Activated CD4-positive, CD25-positive, alpha-beta regulatory T cell treated with anti-CD3 and anti-CD28 coated beads, Interleukin-2, amount 50 U/mL, for 16 hours (primary cell): Measurements from ENCODE around the gene NTRK1.

Source experiments
- DNase-seq: peaks from one replicate; pipeline ENCODE4 v3.0.0-alpha.2; 2020; ENCODE audit warnings: low read depth, low spot score

Gene NTRK1

DNA sequence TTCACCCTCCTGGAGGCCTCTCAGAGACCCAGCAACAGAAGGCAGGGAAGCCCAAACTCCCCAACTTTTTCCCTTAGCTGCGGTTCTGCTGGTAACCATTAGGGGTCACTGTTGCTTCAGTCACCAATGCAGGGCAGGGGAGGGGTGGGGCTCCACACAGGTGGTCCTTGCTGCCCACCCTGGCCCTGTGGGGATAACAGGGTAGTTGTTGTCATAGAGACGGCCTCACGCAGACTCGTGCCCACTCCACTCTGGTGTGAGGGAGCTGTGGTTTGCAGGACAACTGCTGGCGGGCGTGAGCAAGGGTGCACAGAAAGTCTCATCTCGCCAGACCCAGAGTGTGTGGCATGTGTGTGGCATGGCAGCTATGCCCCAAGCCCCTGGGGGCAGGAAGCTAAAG lies 21.7 kb upstream of the NTRK1 start:
- DNase-seq = peak; percentile 38

- no peak for DNase-seq
Measured at GRCh38 chr1:156839426-156840109, 21.1 kb upstream of the NTRK1 start.

GRCh38 chr1:156840186-156840897 lies 20.3 kb upstream of the NTRK1 start:
- DNase-seq = no peak

DNA sequence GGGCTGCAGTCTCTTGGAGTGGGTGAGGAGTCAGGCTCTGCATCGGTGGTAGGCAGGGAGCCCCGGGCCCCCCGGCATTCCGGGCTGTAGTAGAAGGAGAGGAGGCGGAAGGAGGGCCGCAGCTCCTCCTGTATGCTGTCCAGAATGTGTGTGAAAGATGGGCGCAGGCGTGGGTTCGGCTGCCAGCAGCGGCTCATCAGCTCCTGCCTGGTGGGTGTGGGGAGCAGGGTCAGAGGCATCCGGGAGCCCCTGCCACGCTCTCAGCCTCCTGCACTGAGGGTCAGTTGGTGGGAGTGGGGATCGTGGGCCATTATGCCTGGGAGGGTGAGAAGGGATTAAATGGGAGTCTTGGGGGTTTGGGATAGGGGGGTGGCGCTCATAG lies 19.8 kb upstream of the NTRK1 start:
- no peak for DNase-seq

DNA sequence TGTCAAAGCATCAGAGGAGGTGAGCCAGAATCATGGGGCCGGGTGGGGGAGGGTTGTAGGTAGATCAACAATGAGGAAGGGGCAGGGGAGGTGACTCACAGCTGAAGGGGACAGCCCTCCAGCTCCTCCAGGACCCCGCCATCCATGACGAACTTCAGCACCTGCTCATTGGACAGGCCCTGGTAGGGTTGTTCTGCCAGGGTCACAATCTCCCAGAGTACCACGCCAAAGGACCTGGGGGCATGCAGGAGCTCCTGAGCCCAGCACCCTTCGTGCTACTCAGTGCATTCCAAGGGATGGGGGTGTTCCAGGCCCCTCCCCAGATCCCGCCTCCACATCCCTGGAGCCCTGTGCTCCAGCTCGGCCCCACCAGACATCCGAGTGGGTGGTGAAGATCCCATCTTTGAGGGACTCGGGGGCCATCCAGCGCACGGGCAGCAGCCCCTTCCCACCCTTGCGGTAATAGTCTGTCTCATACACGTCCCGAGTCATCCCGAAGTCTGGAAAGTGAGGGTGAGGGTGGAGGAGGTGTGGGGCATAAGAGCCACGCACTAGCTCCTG lies 19.3 kb upstream of the NTRK1 start:
- no peak for DNase-seq

GRCh38 chr1:156842618-156843300 lies 17.9 kb upstream of the NTRK1 start:
- no peak for DNase-seq

GRCh38 chr1:156844102-156844501 lies 16.6 kb upstream of the NTRK1 start:
- DNase-seq = no peak

- DNase-seq = no peak
Measured at GRCh38 chr1:156844638-156845037, 16.0 kb upstream of the NTRK1 start.

DNA sequence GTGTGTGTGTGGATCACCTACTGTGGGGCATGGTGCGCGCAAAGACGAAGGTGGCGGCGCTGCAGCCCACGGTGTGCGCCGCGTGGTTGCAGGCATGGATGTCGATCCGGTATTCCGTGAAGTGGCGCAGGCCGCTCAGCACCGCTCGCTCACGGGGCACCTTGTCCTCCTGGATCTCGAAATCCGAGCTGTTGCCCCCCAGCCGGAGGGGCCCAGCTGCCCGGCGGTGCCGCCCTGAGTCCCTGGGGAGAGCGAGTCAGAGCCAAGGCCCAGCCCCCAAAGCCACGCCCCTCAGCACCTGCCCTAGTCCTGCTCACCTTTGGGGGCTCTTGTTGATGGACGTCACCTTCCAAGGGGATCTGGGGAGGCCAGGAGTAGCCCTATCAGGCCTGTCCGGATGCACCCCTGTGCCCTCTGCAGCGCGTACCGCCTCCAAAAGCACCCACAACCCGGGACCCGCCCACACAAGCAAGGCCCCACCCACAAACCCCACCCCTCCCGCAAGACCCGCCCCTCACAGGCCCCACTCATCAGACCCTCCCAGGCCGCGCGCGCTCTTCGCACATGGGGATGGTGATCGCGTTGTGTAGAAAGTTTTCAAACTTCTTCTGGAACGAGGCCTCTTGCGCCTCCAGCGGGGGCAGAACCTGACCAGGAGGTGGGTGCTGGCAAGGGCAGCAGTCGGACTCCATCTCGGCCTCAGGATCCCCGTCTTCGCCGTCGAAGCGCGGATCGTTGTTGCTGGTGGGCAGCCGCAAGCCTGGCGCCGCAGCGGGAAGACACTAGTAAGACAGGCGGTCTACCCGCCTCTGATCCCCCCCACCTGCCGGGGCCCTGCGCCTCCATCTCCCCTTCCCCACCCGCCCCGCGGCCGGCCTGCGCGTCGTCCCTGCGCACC lies 15.4 kb upstream of the NTRK1 start:
- no peak for DNase-seq

DNA sequence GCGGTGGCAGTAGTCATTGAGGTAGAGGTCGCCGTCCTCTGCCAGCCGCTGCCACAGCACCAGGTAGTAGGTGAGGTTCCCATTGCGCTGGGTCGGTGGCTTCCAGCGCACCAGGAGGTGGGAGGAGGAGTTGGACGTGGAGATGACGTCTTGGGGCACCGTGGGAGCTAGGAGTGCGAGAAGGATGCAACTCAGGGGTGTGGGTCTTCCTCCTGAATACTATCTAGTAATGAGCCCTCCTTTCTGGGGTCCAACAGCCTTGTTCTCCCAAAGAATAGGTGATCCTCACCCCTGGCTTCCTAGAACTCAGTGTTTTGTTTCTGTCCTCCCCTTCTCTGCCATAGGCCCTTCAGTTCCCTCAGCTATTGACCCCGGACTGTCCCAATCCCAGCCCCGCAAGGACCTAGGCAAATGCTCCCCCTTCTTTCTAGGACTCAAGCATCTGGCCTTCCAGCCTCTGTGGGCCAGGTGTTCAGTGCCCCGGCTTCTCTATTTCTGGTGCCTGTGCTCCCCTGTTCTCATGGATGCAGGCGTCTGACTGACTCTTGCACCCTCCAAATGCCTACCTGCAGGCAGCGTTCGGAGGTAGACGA lies 14.6 kb upstream of the NTRK1 start:
- no peak for DNase-seq

DNA sequence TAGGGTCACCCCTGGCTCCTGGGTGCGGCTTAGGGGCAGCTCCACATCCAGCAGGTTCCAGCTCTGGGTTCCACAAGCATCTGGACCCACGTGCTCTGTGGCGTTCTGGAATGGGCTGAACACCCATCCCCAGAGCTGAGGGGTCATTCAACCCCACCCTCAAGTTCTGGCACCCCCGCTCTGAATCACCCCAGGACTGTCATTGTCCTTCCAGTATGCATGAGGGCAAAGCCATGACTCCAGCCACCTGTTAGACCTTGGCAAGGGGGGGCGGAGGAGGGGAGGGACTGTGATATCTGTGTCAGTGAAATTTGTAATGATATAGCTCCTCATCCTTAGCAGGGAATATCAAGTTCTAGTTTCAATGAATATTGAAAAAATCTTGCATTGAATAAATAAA lies 14.0 kb upstream of the NTRK1 start:
- DNase-seq = no peak

- no peak for DNase-seq
Measured at GRCh38 chr1:156847591-156848460, 12.8 kb upstream of the NTRK1 start.

DNA sequence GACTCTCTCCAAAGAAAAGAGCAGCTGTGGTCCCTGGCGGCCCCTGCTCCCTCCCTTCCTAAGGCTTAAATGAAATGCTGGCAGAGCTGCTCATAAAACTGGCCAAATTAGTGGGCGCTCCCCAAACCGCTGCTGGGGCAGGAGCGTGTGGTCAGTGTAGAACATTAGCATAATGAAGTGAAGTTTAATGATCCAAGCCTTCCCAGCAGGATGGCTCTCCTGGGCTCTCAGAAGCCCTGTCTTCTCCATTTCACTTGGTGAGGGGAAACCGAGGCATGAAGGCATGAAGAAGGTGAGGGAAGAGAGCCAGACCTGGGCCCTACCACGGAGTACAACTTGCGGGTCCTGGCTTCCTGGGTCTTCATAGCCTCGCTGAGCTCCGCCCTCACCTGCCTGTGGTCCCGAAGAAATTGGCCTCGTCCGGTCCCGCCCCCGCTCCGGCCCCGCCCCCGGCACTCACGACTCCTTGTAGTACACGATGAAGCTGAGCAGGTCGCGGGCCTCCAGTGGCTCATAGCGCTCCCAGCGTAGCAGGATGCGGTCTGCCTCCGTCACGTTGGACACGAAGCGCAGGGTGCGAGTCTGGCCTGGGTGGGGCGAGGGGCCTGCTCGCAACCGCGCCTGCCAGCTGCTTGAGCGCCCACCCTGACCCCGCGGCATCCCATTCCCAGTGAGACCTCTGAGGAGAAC lies 12.1 kb upstream of the NTRK1 start:
- peak; percentile 34 for DNase-seq

- no peak for DNase-seq
Measured at GRCh38 chr1:156849151-156849496, 11.5 kb upstream of the NTRK1 start.

DNA sequence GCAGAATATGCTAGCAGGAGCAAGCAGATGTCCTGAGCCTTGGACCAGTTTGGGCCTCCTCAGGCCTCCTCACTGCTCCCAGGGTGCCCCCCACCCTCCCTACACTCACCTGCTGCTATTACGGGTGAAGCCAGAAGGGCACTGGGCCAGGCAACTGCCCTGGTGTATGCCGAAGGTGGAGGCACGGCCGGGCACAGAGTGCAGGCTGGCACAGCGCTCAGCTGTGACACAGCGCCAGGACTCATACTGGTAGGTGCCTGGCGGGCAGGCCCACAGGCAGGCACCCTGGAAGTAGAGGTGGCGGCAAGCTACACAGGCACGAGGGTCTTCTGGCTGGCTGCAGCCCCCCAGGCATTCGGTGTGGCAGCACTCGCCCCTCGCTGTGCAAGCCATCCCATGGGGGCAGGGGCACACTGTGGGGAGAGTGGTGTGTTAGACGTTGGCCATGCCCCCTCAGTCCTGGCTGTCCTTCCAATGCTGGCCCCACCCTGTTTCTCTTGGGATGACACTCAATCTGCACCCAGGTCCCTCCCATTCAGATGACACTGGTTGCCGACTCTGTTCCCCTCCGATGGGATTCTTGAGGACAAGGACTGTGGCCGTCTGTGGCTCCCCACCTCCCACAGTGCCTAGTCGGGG lies 8.8 kb upstream of the NTRK1 start:
- DNase-seq = no peak

GRCh38 chr1:156852418-156852874 lies 8.2 kb upstream of the NTRK1 start:
- no peak for DNase-seq

DNA sequence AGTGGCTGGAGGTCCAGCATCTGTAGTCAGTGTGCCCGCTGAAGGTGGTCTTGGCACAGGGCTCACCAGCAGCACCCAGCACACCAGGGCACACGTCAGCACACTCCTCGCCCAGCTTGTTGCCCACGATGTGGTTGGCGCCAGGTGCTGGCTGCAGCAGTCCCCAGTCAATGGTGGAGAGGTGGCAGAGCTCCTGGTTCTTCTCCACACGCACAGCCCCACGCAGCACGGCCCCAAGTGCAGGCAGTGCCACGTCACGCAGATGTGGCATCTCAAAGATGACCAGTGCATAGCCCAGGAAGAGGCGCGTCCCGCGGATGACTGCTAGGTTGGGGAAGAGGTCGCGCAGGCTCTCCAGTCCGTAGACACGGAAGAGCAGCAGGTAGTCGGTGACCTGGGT lies 6.9 kb upstream of the NTRK1 start:
- no peak for DNase-seq

GRCh38 chr1:156854634-156855033 lies 6.0 kb upstream of the NTRK1 start:
- no peak for DNase-seq

- DNase-seq = no peak
Measured at GRCh38 chr1:156856282-156856785, 4.3 kb upstream of the NTRK1 start.
